Measurements from ENCODE around the gene RABIF.
A peak's percentile ranks its signal among the peaks of the same experiment; 100 is the strongest.

RABIF gene

DNA sequence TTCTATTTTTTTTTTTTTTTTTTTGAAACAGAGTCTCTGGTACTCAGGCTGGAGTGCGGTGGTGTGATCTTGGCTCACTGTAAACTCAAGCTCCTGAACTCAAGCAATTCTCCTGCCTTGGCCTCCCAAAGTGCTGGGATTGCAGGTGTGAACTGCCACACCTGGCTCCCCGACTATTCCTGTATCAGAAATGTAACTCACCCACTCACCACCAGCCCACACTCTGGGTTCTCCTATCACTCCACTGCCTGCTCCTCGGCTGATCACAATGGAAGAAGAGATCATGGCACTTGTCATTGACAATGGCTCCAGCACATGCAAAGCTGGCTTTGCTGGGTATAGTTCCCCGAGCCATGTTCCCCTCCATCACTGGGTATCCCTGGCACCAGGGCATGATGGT lies 15.9 kb downstream of the RABIF start:
- TF ChIP-seq, protein P1, sequence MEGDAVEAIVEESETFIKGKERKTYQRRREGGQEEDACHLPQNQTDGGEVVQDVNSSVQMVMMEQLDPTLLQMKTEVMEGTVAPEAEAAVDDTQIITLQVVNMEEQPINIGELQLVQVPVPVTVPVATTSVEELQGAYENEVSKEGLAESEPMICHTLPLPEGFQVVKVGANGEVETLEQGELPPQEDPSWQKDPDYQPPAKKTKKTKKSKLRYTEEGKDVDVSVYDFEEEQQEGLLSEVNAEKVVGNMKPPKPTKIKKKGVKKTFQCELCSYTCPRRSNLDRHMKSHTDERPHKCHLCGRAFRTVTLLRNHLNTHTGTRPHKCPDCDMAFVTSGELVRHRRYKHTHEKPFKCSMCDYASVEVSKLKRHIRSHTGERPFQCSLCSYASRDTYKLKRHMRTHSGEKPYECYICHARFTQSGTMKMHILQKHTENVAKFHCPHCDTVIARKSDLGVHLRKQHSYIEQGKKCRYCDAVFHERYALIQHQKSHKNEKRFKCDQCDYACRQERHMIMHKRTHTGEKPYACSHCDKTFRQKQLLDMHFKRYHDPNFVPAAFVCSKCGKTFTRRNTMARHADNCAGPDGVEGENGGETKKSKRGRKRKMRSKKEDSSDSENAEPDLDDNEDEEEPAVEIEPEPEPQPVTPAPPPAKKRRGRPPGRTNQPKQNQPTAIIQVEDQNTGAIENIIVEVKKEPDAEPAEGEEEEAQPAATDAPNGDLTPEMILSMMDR (IDR thresholded peaks at IDR 0.05; ENCODE audit: control insufficient read depth, extremely low read depth, insufficient read depth): no peak
- no peak overlapping the region for H3K4me3 ChIP-seq (ENCODE audit: low read depth, low read length)
- DNase-seq (ENCODE audit: low read depth): no peak

DNA sequence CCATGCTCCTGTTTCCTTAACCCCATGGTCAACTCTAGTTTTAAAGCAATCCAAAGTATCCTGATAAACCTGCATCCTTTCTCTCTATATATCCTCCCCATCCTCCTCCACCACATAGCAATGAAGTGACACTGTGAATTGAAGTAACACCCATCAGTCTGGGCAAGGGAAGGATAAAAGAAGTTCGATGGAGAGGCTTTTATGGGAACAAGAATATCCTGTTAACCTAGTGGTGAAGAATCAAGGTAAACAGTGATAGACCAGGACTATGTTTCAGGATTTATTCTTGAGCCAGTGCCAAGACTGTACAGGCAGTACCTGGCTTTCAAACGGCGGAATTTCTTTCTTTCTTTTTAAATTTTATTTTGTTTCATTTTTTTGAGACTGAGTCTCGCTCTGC lies 17.6 kb downstream of the RABIF start:
- H3K4me3 ChIP-seq (ENCODE audit: low read depth, low read length): no peak overlapping the region
- TF ChIP-seq, protein P1 (IDR thresholded peaks at IDR 0.05; ENCODE audit: control insufficient read depth, extremely low read depth, insufficient read depth): no peak
- DNase-seq (ENCODE audit: low read depth): peak; percentile 72

DNA sequence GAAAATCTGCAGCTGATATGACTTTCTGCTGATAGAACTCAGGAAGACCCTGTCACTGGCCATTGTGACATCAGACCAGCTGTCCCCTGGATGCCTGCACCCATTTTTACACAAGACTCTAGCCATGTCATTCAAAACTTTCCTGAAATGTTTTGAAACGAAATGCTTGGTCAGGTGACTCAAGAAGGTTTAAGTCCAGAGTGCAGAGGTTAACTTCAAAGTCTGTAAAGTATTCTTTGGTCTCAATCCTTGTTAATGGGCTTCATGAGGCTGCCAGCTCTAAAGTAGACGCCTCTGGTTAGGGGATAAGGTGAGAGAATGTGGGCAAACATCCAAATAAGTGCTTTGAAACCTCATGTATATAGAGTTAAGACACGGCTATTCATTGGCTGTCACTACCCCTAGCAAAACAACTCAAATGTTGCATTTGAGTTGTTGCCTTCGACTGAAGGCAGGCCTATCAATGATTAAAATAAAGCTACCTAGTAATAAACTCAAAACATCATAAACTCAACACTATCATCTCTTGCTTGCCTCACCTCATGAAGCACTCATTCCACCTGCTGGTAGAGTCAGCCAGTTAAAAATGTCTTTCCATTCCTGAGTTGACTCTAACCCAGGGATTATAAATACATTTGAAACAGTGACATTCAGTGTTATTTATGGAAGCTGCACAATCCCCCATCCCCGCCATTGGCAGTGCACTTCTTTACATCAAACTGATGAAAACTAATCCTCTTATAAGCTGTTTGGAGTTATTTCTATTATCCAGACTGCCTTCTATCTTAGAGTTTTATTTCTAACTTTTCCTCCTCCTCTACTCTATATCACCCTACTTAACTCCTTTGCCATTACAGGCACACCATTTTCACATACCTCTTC lies 26.0 kb downstream of the RABIF start:
- H3K4me3 ChIP-seq (ENCODE audit: low read depth, low read length): no peak overlapping the region
- DNase-seq (ENCODE audit: low read depth): no peak
- TF ChIP-seq, protein P1 (IDR thresholded peaks at IDR 0.05; ENCODE audit: control insufficient read depth, extremely low read depth, insufficient read depth): no peak

DNA sequence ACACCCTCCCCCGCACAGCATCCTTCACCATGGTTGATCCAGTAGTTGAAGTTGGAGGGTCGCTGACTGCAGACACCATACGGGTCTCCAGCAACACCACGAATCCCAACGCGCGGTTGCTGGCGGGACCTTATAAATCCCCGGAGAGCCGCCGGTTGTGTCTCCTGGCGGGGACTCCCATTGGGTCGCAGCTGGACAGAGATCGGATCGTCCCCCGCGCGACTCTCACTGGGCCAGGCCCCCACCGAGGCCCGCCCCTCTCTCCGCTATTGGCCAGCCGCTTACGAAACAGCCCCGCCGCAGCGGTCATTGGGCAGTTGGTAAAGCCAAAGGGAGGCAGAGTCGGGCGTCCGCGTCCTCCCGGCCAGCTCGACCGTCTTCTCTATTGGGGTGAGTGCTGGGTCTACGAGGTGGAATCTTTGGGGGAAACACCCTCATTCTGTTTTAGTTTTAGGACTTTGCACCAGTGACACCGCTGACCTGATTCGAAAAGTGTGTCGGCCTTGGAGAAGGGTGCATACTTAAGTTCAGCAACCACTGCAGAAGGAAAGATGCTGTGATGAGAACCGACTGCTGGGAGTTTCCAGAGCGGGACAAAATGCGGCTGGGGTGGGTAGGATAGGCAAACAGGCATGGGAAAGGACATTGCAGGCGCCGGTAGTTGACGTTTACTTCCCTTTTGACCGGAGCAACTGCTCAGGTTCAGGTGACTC lies 27.4 kb downstream of the RABIF start:
- TF ChIP-seq, protein P1 (IDR thresholded peaks at IDR 0.05; ENCODE audit: control insufficient read depth, extremely low read depth, insufficient read depth): no peak
- peak; percentile 79 for DNase-seq (ENCODE audit: low read depth)
- H3K4me3 ChIP-seq (ENCODE audit: low read depth, low read length): peak overlapping the region; percentile 72

DNA sequence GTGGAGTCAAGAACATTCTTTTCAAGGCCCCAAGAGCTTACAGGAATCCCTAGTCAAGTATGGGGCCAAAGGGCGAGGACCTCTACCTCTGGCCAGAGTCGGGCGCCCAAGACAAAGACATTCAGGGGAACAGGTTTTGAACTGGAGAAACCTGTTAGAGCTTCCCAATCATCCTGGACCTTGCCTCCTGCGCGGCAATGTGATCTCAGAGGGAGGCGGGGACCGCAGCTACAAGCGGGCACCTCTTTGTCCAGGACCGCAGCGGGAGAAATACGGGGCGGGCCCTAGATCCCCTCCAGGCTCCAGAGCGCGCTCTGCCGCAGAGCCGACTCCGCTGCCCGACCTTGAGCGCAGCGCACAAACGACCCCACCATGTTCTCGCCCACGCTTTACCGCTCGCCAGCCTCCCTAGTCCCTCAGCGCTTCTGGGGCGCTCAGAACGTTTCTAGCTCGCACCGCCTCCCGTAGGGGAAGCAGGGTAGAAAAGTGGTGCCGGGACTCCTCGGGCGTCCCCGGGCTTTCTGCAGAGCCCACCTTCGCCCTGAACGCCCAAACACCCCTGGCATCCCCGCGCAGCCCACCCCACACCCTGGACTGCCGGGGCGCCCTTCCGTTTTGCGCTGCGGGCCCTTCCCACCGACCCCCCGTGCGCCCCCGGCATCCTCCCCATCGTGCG lies 28.1 kb downstream of the RABIF start:
- H3K4me3 ChIP-seq (ENCODE audit: low read depth, low read length): peak overlapping the region; percentile 72
- TF ChIP-seq, protein P1 (IDR thresholded peaks at IDR 0.05; ENCODE audit: control insufficient read depth, extremely low read depth, insufficient read depth): 0 out of 2 replicates have a peak, but pooled peaks have one; percentile 2
- peak; percentile 91 for DNase-seq (ENCODE audit: low read depth)

DNA sequence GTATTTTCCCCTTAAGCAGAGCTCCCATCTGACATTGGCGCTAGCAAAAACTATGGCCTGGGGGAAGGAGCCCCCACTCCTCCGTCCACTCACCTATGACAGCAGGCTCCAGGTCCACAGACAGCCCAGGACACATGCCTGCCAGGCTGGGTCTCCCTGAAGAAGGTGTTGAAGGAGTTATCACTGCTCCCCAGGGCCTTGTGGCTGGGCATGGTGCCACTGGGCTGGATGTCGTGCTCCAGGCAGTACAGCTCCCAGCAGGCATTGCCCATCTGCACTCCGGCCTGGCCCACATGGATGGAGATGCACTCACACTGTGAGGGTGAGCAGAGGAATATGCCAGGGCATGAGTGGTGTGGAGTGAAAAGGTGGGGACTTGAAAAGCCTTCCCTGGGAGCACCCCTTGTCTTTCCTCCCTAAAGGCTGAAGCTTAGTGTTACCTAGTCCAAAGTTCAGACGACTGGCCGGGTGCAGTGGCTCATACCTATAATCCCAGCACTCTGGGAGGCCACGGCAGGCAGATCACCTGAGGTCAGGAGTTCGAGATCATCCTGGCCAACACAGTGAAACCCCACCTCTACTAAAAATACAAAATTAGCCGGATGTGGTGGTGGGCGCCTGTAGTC lies 30.0 kb downstream of the RABIF start:
- TF ChIP-seq, protein P1 (IDR thresholded peaks at IDR 0.05; ENCODE audit: control insufficient read depth, extremely low read depth, insufficient read depth): no peak
- no peak overlapping the region for H3K4me3 ChIP-seq (ENCODE audit: low read depth, low read length)
- no peak for DNase-seq (ENCODE audit: low read depth)
